WTC11 (cell line): ENCODE data around the gene HMMR.

ENCODE experiments used
- AFF4 ChIP-seq: sonication (generic); formaldehyde crosslinking; IDR thresholded peaks from 2 replicates; pipeline ENCODE4 v1.8.1; 2023; ENCODE audit warnings: mild to moderate bottlenecking, missing genetic modification reagents, borderline replicate concordance
- CTCF ChIP-seq: fragments of 200-600 bp; IDR thresholded peaks from 2 replicates; pipeline ENCODE4 v1.8.0; 2022; ENCODE audit warnings: antibody characterized with exemption
- E2F4 ChIP-seq: sonication (generic); formaldehyde crosslinking; IDR thresholded peaks from 2 replicates; pipeline ENCODE4 v1.8.1; 2022; ENCODE audit warnings: low read depth, mild to moderate bottlenecking, moderate library complexity, missing genetic modification reagents, borderline replicate concordance
- ESRRA ChIP-seq: sonication (generic); formaldehyde crosslinking; IDR thresholded peaks from 2 replicates; pipeline ENCODE4 v1.8.1; 2022; ENCODE audit warnings: mild to moderate bottlenecking, missing genetic modification reagents, borderline replicate concordance
- IRF1 ChIP-seq: sonication (generic); formaldehyde crosslinking; IDR thresholded peaks from 2 replicates; pipeline ENCODE4 v1.8.0; 2023; ENCODE audit warnings: missing genetic modification reagents
- MAX ChIP-seq: sonication (generic); formaldehyde crosslinking; IDR thresholded peaks from 2 replicates; pipeline ENCODE4 v1.8.0; 2022; ENCODE audit warnings: mild to moderate bottlenecking, missing genetic modification reagents
- MYBL2 ChIP-seq: sonication (generic); formaldehyde crosslinking; IDR thresholded peaks from 2 replicates; pipeline ENCODE4 v1.8.1; 2023; ENCODE audit warnings: mild to moderate bottlenecking, moderate library complexity, missing genetic modification reagents
- NFYB ChIP-seq: sonication (generic); formaldehyde crosslinking; conservative IDR thresholded peaks from 2 replicates; pipeline ENCODE4 v1.8.0; 2022; ENCODE audit warnings: low read depth, missing genetic modification reagents
- NR2C2 ChIP-seq: sonication (generic); formaldehyde crosslinking; IDR thresholded peaks from 2 replicates; pipeline ENCODE4 v1.8.0; 2022; ENCODE audit warnings: mild to moderate bottlenecking, missing genetic modification reagents
- PREB ChIP-seq: sonication (generic); formaldehyde crosslinking; IDR thresholded peaks from 2 replicates; pipeline ENCODE4 v1.8.1; 2022; ENCODE audit warnings: mild to moderate bottlenecking, missing genetic modification reagents, moderate library complexity, borderline replicate concordance
- SP1 ChIP-seq: sonication (generic); formaldehyde crosslinking; conservative IDR thresholded peaks from 2 replicates; pipeline ENCODE4 v1.8.1; 2022; ENCODE audit warnings: missing genetic modification reagents
- USF1 ChIP-seq: sonication (generic); formaldehyde crosslinking; IDR thresholded peaks from 2 replicates; pipeline ENCODE4 v1.8.0; 2022; ENCODE audit warnings: mild to moderate bottlenecking, missing genetic modification reagents
- ZNF263 ChIP-seq: sonication (generic); formaldehyde crosslinking; IDR thresholded peaks from 2 replicates; pipeline ENCODE4 v1.8.1; 2022; ENCODE audit warnings: low read depth, mild to moderate bottlenecking, moderate library complexity, missing genetic modification reagents

- TF ChIP-seq ESRRA (CRISPR knock-in tag) (no peak), CTCF (no peak), E2F4 (no peak), MAX (CRISPR knock-in tag) (no peak), AFF4 (CRISPR knock-in tag) (no peak), SP1 (no peak), IRF1 (CRISPR knock-in tag) (no peak), PREB (CRISPR knock-in tag) (no peak), MYBL2 (no peak), USF1 (no peak), NFYB (CRISPR knock-in tag) (no peak), ZNF263 (no peak), NR2C2 (CRISPR knock-in tag) (no peak)
Measured at GRCh38 chr5:163444526-163444925, 15.9 kb upstream of the HMMR start.
